Kidney glomerular epithelial cell (primary cell): ENCODE results near the gene SZRD1.

Source experiments
- DNase-seq: peaks from one replicate; lab custom pipeline; 2025; lab: John Stamatoyannopoulos, UW

Gene SZRD1

GRCh38 chr1:16440131-16440469 is 73.1 kb downstream of the SZRD1 start:
- no peak for DNase-seq

- peak; percentile 89 for DNase-seq
Observed at GRCh38 chr1:16440470-16441281, 73.6 kb downstream of the SZRD1 start, which contains the start of gene NECAP2. Gene NECAP2 (plus strand): TSS chr1:16440724. CDS start chr1:16440762, 38 bp downstream.

DNA sequence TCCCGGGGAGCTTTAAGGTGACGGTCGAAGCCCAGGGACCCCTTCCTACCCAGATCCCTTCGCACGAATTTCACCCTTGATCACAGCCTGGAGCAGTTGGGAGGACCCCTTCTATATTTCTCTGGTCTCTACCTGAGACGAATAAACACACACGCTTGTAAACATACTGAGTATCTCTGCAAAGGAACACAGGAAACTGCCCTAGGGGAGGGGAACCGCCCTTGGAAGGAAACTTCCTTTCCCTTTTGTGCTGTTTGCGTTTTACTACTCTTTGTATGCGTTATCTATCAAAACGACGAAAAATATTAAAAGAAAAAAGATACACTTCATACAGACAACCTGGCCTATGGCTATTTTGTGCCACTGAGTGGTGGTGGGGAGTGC is 74.2 kb downstream of the SZRD1 start:
- DNase-seq, result no peak

GRCh38 chr1:16442265-16442664 is 75.2 kb downstream of the SZRD1 start:
- no peak for DNase-seq

- no peak for DNase-seq
Observed at GRCh38 chr1:16442941-16443340, 75.9 kb downstream of the SZRD1 start.

GRCh38 chr1:16443975-16444770 is 77.1 kb downstream of the SZRD1 start:
- no peak for DNase-seq

DNA sequence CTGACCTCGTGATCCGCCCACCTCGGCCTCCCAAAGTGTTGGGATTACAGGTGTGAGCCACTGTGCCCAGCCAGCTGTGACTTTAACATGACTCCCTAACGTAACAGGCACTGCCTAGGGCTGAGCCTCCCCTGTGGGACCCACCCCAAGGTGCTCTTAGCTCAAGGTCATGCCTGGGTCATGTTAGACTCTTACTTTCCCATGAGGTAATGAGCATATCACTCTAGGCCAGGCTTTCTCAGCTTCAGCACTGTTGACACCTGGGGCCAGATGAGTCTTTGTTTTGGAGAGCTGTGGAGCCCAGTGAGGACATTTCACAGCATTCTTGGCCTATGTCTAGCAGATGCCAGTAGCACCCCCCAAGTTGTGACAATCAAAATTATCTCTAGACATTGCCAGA is 78.0 kb downstream of the SZRD1 start:
- no peak for DNase-seq

GRCh38 chr1:16446116-16446515 is 79.1 kb downstream of the SZRD1 start:
- no peak for DNase-seq

- no peak for DNase-seq
Observed at GRCh38 chr1:16447641-16448040, 80.6 kb downstream of the SZRD1 start.
